Stimulated activated CD8-positive, alpha-beta memory T cell treated with anti-CD3 and anti-CD28 coated beads, Interleukin-7, amount 100 ng/mL, for 24 hours (primary cell): ENCODE data around the gene ATP6V1G1.

Experiments
- DNase-seq: peaks from one replicate; pipeline ENCODE4 v3.0.0-alpha.2; 2020; ENCODE audit warnings: low read depth

Gene ATP6V1G1

GRCh38 chr9:114613087-114613486 is 25.5 kb downstream of the ATP6V1G1 start:
- no peak for DNase-seq

- no peak for DNase-seq
Observed at GRCh38 chr9:114613919-114614318, 26.4 kb downstream of the ATP6V1G1 start.

GRCh38 chr9:114614373-114614772 is 26.8 kb downstream of the ATP6V1G1 start:
- DNase-seq, result no peak

GRCh38 chr9:114616684-114617520 is 29.3 kb downstream of the ATP6V1G1 start:
- no peak for DNase-seq

- no peak for DNase-seq
Observed at GRCh38 chr9:114619191-114619761, 31.7 kb downstream of the ATP6V1G1 start.

DNA sequence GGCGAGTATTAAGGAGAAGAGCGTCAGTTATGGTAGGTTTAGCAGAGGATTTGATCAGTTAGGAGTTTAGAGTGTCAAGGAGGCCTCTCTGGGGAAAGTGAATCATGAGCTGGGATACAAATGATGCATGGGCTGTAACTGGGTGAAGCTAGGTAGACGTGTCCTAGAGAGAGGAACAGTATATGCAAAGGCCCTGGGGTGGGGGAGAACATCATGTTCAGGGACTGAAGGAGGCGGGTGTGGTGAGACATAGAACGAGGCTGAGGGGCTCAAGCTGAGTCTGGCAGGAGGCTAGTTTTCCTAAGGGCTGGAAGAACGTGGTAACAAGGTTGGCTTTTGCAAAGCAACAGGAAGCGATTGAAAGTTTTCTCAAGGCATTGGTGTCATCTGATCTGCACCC is 34.0 kb downstream of the ATP6V1G1 start:
- no peak for DNase-seq

DNA sequence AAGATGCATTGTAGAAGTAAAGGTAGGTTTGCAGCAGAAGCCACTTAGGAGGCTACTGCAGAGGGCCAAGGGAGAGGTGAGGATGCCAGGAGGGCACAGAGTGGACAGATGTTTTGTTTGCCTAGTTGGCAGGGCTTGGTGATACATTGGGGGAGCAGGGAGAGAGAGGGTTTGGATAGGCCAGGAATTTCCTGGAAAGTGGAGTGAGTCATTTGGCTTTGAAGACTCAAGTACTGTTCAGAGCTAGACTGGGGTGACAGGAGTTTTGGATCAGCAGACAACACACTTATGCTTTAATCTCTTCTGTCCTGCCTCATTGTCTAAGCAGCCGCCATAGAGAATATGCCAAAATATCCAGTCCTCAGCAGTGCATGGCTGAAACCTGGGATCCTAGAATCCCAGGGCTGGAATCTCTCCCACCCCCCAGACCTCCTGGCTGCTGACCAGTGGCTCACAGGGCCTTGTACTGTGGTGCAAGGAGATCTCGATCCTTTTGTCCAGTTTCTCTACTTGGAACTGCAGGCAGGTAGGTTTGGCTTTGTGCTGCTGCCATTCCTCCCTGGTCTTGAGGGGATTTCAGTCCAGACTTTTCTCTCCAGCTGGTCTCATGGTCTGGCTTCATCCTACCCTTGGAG is 34.5 kb downstream of the ATP6V1G1 start:
- no peak for DNase-seq

DNA sequence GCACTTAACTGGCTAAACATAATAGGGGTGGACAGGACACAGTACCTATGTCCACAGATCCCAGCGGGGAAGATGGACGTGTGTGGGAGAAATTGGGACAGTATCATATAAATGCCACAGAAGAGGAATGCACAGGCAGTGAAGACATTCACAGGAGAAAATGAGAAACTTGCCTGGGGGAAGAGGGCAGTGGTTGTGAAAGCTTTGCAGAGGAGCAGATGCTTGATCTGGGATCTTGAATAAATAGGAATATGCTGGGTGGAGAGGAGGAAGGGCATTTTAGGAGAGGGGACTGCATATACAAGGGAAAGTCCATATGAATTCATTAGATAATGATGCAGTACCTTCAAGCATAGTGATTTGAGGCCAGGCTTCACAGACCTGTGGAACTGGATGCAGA is 37.1 kb downstream of the ATP6V1G1 start:
- no peak for DNase-seq

- DNase-seq, result no peak
Observed at GRCh38 chr9:114626415-114627020, 38.9 kb downstream of the ATP6V1G1 start.

- no peak for DNase-seq
Observed at GRCh38 chr9:114627553-114627952, 40.0 kb downstream of the ATP6V1G1 start.

GRCh38 chr9:114629563-114630090 is 42.1 kb downstream of the ATP6V1G1 start:
- DNase-seq, result no peak

GRCh38 chr9:114631166-114631565 is 43.6 kb downstream of the ATP6V1G1 start:
- DNase-seq, result no peak

- DNase-seq, result no peak
Observed at GRCh38 chr9:114633438-114634089, 46.0 kb downstream of the ATP6V1G1 start.

DNA sequence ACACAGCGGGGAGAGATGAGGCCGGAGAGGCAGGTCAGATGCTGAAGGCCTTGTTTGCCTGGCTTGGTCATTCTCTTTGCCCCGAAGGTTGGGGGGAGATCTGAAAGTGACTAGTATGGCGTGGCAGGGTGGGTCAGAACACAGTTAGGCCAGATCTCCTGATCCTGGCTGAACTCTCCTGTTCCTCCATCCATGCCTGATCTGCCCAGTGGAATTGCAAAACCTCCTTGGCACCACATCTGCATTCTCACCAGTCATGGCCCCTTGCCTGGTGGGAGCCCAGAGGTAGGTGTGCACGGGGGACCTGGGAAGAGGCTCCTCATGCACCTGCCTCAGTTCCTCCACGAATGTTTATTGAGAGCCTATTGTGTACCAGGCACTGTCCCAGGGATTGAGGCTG is 46.8 kb downstream of the ATP6V1G1 start:
- DNase-seq, result no peak

GRCh38 chr9:114638404-114638803 is 50.8 kb downstream of the ATP6V1G1 start:
- DNase-seq, result no peak

GRCh38 chr9:114641967-114642366 is 54.4 kb downstream of the ATP6V1G1 start:
- DNase-seq, result no peak

DNA sequence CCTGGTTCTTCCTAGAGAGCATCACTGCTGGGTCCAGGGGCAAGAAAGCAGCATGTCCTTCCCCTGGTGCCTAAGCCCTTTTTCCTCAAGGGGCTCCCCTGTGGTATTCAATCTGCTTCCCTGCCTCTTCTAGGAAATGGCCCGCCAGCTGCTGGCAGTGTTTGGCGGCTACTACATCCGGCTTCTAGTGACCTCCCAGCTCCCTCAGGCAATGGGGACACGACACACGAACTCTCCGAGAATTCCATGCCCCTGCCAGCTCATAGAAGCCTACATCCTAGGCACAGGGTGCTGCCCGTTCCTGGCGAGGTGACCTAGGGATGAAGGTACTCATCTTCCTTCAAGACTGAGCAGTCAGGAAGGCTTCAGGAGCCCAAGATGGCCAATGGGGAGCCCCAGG is 55.4 kb downstream of the ATP6V1G1 start:
- no peak for DNase-seq

- no peak for DNase-seq
Observed at GRCh38 chr9:114643896-114644295, 56.3 kb downstream of the ATP6V1G1 start.
